ENCODE results near the gene TMEM86B.

TMEM86B gene

DNA sequence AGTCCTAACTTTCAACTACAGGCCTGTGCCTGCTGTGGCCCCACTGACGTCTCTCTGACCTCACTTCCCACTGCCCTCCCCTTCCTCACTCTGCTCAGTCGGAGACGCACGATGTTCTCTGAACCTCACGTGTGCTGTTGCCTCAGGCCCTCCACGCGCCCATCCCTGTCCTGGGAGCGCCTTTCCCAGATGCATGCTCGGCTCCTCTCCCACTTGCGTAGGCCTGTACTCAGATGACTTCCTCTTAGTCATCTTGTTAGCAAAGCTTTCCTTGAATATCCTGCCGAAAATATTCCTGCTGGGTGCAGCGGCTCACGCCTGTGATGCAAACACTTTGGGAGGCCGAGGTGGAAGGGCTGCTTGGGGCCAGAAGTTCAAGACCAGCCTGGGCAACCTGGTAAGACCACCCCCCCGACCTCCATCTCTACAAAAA is 39.1 kb downstream of the TMEM86B start:
- ATAC-seq: peak; percentile 86

DNA sequence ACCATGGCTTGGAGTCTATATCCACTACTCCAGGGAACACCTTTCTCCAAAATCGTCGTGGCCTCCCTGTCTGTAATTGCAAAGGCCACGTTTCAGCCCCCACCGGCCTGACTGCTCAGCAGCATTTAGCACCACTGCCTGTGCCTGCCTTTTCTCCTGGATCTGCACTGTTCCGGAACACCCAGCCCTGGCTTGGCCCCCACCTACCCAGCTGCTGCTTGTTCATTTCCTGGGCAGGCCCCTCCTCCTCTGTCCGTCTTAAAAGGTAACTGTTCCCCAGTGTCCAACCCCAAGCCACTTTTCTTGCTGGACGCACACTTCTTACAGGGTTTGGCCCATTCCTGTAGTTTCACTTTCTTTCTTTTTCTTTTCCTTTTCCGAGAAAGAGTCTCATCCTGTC is 39.9 kb downstream of the TMEM86B start:
- TF ChIP-seq ZNF565 (CRISPR knock-in tag; conservative IDR thresholded peaks at IDR 0.05; ENCODE audit: low read depth) (no peak), GLIS3 (CRISPR knock-in tag; IDR thresholded peaks at IDR 0.05) (no peak), BACH2 (CRISPR knock-in tag; IDR thresholded peaks at IDR 0.05; ENCODE audit: borderline replicate concordance) (no peak), TCF4 (CRISPR knock-in tag; IDR thresholded peaks at IDR 0.05; ENCODE audit: borderline replicate concordance) (no peak), RARB (CRISPR knock-in tag; IDR thresholded peaks at IDR 0.05) (no peak), ZFP3 (CRISPR knock-in tag; IDR thresholded peaks at IDR 0.05) (no peak), SNAI2 (CRISPR knock-in tag; IDR thresholded peaks at IDR 0.05) (no peak)
- ATAC-seq: no peak; the same call in 2 of the 3 replicates

More for the DNA sequence above, 39.1 kb downstream of the TMEM86B start:
- no peak for TF ChIP-seq RARB (CRISPR knock-in tag; IDR thresholded peaks at IDR 0.05)
- peak; percentile 57; the same call in 1 of the 2 replicates for TF ChIP-seq ZC3H10 (CRISPR knock-in tag; IDR thresholded peaks at IDR 0.05)

DNA sequence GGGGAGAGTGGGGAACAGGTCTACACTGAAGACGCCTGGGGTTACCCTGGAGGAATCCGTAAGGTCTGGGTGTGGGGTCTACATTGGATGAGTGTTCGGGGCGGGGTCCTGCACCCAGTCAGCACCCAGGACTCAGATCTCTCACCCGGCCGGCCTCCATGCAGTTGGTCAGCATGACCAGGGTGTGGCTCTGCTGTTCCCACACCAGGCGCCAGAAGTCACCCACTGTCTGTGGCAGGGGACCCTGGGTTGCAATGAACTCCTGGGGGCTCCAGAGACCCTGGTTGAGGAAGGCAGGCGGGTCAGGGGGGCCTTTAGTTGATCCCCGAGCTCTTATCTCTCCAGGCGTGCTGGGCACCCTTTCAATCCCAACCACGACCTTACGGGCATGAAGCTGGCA is 42.5 kb downstream of the TMEM86B start:
- TF ChIP-seq, protein P1, sequence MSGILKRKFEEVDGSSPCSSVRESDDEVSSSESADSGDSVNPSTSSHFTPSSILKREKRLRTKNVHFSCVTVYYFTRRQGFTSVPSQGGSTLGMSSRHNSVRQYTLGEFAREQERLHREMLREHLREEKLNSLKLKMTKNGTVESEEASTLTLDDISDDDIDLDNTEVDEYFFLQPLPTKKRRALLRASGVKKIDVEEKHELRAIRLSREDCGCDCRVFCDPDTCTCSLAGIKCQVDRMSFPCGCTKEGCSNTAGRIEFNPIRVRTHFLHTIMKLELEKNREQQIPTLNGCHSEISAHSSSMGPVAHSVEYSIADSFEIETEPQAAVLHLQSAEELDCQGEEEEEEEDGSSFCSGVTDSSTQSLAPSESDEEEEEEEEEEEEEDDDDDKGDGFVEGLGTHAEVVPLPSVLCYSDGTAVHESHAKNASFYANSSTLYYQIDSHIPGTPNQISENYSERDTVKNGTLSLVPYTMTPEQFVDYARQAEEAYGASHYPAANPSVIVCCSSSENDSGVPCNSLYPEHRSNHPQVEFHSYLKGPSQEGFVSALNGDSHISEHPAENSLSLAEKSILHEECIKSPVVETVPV (CRISPR knock-in tag; IDR thresholded peaks at IDR 0.05): no peak
- no peak for TF ChIP-seq ZNF70 (CRISPR knock-in tag; IDR thresholded peaks at IDR 0.05)
- TF ChIP-seq CSDC2 (CRISPR knock-in tag; IDR thresholded peaks at IDR 0.05): no peak
- TF ChIP-seq SNAI2 (CRISPR knock-in tag; IDR thresholded peaks at IDR 0.05): no peak
- ATAC-seq: no peak

DNA sequence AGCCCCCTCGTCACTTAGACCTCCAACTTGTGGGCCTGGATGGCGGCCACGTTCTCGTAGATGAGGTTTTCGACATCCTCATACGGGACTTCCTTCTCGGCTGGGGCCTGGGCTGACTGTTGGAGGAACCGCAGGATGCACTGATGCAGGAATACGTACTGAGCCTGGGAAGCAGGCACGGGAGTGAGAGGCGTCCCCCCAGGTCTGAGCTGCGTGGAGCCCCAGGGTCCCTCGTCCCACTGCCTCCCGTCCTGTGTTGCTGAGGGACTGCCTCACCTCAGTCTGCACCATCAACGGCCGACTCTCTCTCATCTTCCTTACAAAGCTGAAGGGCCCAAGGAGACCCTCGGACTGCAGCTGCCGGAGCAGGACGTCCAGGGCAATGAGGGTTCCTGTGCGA is 46.8 kb downstream of the TMEM86B start:
- no peak for TF ChIP-seq ZFP3 (CRISPR knock-in tag; IDR thresholded peaks at IDR 0.05)
- TF ChIP-seq TOX (CRISPR knock-in tag; IDR thresholded peaks at IDR 0.05; ENCODE audit: borderline replicate concordance): no peak
- no peak for TF ChIP-seq OSR1 (CRISPR knock-in tag; IDR thresholded peaks at IDR 0.05)
- TF ChIP-seq ESRRG (CRISPR knock-in tag; IDR thresholded peaks at IDR 0.05): no peak
- TF ChIP-seq BACH2 (CRISPR knock-in tag; IDR thresholded peaks at IDR 0.05; ENCODE audit: borderline replicate concordance): no peak
- no peak for TF ChIP-seq ZNF70 (CRISPR knock-in tag; IDR thresholded peaks at IDR 0.05)
- TF ChIP-seq, protein P2, sequence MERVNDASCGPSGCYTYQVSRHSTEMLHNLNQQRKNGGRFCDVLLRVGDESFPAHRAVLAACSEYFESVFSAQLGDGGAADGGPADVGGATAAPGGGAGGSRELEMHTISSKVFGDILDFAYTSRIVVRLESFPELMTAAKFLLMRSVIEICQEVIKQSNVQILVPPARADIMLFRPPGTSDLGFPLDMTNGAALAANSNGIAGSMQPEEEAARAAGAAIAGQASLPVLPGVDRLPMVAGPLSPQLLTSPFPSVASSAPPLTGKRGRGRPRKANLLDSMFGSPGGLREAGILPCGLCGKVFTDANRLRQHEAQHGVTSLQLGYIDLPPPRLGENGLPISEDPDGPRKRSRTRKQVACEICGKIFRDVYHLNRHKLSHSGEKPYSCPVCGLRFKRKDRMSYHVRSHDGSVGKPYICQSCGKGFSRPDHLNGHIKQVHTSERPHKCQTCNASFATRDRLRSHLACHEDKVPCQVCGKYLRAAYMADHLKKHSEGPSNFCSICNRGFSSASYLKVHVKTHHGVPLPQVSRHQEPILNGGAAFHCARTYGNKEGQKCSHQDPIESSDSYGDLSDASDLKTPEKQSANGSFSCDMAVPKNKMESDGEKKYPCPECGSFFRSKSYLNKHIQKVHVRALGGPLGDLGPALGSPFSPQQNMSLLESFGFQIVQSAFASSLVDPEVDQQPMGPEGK (CRISPR knock-in tag; IDR thresholded peaks at IDR 0.05; ENCODE audit: borderline replicate concordance): no peak
- ATAC-seq: no peak

DNA sequence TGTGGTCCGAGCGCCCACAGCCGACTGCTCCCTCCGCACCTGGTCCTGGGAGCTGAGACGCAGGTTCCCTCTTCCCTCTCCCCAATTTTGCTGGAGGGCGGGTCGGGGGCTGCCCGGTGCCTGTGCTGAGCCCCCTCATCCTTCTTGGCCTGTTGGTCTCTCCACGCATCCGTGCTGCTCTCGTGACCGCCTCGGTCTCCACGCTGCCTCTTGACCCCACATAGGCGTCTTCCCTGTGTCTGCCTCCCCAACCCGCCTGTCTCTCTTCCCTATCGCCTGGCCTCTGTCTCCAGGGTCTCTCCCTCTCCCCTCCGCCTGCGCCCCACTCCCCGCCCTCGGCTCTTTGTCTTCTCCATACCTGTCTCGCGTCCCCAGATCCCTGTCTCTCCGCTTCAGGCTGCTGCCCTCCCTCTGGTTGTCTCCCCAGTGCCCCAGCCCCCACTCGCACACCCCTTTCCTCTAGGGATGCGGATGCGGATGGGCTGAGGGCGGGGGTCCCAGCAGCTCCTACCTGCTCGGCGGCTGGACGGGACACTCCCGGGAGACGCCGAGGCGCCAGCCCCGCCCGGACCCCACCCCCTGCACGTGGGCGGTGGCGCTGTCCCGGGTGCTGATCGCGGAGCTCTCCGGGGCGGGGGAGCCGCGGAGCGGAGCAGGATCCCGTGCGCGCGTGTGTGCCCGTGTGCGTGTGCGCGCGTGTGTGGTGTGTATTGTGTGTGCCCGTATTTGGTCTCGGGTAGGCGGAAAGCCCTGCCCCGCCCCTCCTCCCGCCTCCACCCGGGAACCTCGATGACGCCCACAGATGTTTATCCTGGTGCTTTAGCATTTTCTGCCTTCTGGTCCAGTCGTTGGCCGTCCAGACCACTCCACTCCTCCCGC is 48.7 kb downstream of the TMEM86B start, which contains the start of gene SYT5:
Gene SYT5 (minus strand): TSS at position 684 of the 879 bp plus-strand sequence. CDS start 1,248 bp downstream, outside the sequence.
- TF ChIP-seq ESRRG (CRISPR knock-in tag; IDR thresholded peaks at IDR 0.05) (no peak), OSR1 (CRISPR knock-in tag; IDR thresholded peaks at IDR 0.05) (no peak), ZFP30 (CRISPR knock-in tag; IDR thresholded peaks at IDR 0.05) (no peak), RARB (CRISPR knock-in tag; IDR thresholded peaks at IDR 0.05) (no peak), ZFP3 (CRISPR knock-in tag; IDR thresholded peaks at IDR 0.05) (no peak), ZNF70 (CRISPR knock-in tag; IDR thresholded peaks at IDR 0.05) (no peak), GLIS3 (CRISPR knock-in tag; IDR thresholded peaks at IDR 0.05) (no peak), PPARA (CRISPR knock-in tag; IDR thresholded peaks at IDR 0.05; ENCODE audit: borderline replicate concordance) (no peak), BACH2 (CRISPR knock-in tag; IDR thresholded peaks at IDR 0.05; ENCODE audit: borderline replicate concordance) (no peak), TCF4 (CRISPR knock-in tag; IDR thresholded peaks at IDR 0.05; ENCODE audit: borderline replicate concordance) (no peak), ZC3H10 (CRISPR knock-in tag; IDR thresholded peaks at IDR 0.05) (no peak), ZNF8 (CRISPR knock-in tag; IDR thresholded peaks at IDR 0.05) (no peak), SNAI2 (CRISPR knock-in tag; IDR thresholded peaks at IDR 0.05) (no peak), ARNTL (CRISPR knock-in tag; IDR thresholded peaks at IDR 0.05; ENCODE audit: borderline replicate concordance, low read depth) (no peak), ISL1 (CRISPR knock-in tag; IDR thresholded peaks at IDR 0.05) (no peak), CSDC2 (CRISPR knock-in tag; IDR thresholded peaks at IDR 0.05) (no peak)
- TF ChIP-seq, protein P3, sequence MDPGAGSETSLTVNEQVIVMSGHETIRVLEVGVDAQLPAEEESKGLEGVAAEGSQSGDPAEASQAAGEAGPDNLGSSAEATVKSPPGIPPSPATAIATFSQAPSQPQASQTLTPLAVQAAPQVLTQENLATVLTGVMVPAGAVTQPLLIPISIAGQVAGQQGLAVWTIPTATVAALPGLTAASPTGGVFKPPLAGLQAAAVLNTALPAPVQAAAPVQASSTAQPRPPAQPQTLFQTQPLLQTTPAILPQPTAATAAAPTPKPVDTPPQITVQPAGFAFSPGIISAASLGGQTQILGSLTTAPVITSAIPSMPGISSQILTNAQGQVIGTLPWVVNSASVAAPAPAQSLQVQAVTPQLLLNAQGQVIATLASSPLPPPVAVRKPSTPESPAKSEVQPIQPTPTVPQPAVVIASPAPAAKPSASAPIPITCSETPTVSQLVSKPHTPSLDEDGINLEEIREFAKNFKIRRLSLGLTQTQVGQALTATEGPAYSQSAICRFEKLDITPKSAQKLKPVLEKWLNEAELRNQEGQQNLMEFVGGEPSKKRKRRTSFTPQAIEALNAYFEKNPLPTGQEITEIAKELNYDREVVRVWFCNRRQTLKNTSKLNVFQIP (CRISPR knock-in tag; IDR thresholded peaks at IDR 0.05; ENCODE audit: borderline replicate concordance, low read depth): no peak
- TF ChIP-seq, protein P1 (CRISPR knock-in tag; IDR thresholded peaks at IDR 0.05): no peak
- TF ChIP-seq, protein P4, sequence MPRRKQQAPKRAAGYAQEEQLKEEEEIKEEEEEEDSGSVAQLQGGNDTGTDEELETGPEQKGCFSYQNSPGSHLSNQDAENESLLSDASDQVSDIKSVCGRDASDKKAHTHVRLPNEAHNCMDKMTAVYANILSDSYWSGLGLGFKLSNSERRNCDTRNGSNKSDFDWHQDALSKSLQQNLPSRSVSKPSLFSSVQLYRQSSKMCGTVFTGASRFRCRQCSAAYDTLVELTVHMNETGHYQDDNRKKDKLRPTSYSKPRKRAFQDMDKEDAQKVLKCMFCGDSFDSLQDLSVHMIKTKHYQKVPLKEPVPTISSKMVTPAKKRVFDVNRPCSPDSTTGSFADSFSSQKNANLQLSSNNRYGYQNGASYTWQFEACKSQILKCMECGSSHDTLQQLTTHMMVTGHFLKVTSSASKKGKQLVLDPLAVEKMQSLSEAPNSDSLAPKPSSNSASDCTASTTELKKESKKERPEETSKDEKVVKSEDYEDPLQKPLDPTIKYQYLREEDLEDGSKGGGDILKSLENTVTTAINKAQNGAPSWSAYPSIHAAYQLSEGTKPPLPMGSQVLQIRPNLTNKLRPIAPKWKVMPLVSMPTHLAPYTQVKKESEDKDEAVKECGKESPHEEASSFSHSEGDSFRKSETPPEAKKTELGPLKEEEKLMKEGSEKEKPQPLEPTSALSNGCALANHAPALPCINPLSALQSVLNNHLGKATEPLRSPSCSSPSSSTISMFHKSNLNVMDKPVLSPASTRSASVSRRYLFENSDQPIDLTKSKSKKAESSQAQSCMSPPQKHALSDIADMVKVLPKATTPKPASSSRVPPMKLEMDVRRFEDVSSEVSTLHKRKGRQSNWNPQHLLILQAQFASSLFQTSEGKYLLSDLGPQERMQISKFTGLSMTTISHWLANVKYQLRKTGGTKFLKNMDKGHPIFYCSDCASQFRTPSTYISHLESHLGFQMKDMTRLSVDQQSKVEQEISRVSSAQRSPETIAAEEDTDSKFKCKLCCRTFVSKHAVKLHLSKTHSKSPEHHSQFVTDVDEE (CRISPR knock-in tag; IDR thresholded peaks at IDR 0.05): no peak
- peak; percentile 83 for ATAC-seq
